ENCODE measurements around the gene PPP4R4.

The PPP4R4 gene

DNA sequence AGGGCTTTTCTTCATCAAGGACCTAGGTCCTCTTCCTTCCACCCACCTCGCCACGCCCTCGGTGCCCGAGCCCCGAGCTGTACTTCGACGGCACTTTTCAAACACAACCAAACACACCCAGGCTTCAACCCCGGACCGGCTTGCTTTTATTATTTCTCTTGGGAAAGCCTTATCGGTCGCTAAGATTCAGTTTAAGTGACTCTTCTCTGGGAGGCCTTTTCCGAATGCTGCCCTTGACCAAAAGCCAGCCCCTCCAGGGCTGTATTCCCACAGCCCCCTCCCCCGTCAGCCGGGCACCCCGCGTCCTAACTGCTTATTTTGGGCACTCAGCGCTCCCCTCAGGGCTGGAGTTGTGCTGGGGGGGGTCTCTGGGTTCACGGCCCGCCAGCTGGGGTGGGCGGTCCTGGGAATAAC, 644 bp upstream of the PPP4R4 start:
- H3K4me2 ChIP-seq (ENCODE audit: low read length, poor library complexity, severe bottlenecking): peak overlapping the region; percentile 82

DNA sequence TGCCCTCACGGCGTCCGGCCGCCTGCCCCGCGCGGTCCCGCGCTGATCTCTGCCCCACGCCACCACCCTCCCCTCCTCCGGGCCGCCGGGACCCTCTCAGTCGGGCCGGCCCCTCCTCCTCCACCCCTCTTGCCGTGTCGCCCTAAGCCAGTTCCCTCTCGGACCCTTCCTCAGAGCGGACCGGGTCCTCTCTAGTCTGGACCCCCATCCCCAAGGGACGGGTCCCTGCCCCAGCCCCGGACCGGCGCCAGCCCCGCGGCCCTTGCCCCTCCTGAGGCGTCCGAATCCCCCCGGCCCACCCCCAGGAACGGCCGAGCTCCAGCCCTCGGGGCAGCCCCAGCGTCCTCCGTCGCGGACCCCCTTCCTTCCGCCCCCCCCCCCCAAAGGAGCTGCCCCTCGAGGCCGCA, 485 bp downstream of the PPP4R4 start:
- Histone ChIP-seq H3K9me3 (ENCODE audit: control insufficient read depth, low read length) (no peaks in the 10 kb centered on the region), H3K9ac (ENCODE audit: low read length) (peak overlapping the region; percentile 26)

More for the DNA sequence above, 644 bp upstream of the PPP4R4 start:
- H3K36me3 ChIP-seq (ENCODE audit: control insufficient read depth in 1 of 2, insufficient read depth in 2 of 2, low read depth in 1 of 2, low read length in 2 of 2): no peaks in the 10 kb centered on the region
- no peak overlapping the region for H2BK15ac ChIP-seq (ENCODE audit: low read depth, poor library complexity, severe bottlenecking)
- peak overlapping the region; percentile 60 for H2AFZ ChIP-seq (ENCODE audit: low read depth, low read length)
- no peak overlapping the region for H2BK12ac ChIP-seq (ENCODE audit: low read length in 2 of 2)
- H3K27ac ChIP-seq (ENCODE audit: low read length, poor library complexity, severe bottlenecking): no peak overlapping the region
- no peak overlapping the region for H4K91ac ChIP-seq (ENCODE audit: low read length)
- H2AK5ac ChIP-seq (ENCODE audit: low read length, severe bottlenecking): no peak overlapping the region
- no peak overlapping the region for H3K18ac ChIP-seq (ENCODE audit: low read depth in 1 of 2, low read length in 2 of 2)
- no peak overlapping the region for H2BK5ac ChIP-seq (ENCODE audit: low read depth, low read length, poor library complexity, severe bottlenecking)
- peaks cover 7 to 23% of the 10 kb centered on the region in 2 experiments for H3K27me3 ChIP-seq (ENCODE audit: control insufficient read depth in 1 of 2, insufficient read depth in 1 of 2, low read length in 2 of 2)
- no peaks in the 10 kb centered on the region for H3K9me3 ChIP-seq (ENCODE audit: control insufficient read depth, low read length)
- peaks cover 14% of the 10 kb centered on the region for H3K4me1 ChIP-seq (ENCODE audit: control insufficient read depth, insufficient read depth, low read depth, low read length)
- no peaks in the 10 kb centered on the region for H3K79me1 ChIP-seq (replicated peaks; ENCODE audit: low read length, poor library complexity, severe bottlenecking)
- DNase-seq: peak; percentile 12
- no peak overlapping the region for H3K4ac ChIP-seq (ENCODE audit: low read depth in 1 of 2, low read length in 2 of 2)
- H3K14ac ChIP-seq (ENCODE audit: low read length in 2 of 2): no peak overlapping the region
- H3K4me3 ChIP-seq (ENCODE audit: insufficient read depth in 1 of 2, low read depth in 1 of 2, low read length in 2 of 2): peak overlapping the region; percentile 55 to 73
- peak overlapping the region; percentile 63 for H3K9ac ChIP-seq (ENCODE audit: low read length)
- no peak overlapping the region for H2BK120ac ChIP-seq (ENCODE audit: low read depth, low read length)
- H3K23ac ChIP-seq (ENCODE audit: low read length in 2 of 2): no peak overlapping the region
- H4K8ac ChIP-seq (ENCODE audit: low read length): peak overlapping the region; percentile 4
- WGBS: 2% methylated on average over 12 of the region's 20 CpGs

DNA sequence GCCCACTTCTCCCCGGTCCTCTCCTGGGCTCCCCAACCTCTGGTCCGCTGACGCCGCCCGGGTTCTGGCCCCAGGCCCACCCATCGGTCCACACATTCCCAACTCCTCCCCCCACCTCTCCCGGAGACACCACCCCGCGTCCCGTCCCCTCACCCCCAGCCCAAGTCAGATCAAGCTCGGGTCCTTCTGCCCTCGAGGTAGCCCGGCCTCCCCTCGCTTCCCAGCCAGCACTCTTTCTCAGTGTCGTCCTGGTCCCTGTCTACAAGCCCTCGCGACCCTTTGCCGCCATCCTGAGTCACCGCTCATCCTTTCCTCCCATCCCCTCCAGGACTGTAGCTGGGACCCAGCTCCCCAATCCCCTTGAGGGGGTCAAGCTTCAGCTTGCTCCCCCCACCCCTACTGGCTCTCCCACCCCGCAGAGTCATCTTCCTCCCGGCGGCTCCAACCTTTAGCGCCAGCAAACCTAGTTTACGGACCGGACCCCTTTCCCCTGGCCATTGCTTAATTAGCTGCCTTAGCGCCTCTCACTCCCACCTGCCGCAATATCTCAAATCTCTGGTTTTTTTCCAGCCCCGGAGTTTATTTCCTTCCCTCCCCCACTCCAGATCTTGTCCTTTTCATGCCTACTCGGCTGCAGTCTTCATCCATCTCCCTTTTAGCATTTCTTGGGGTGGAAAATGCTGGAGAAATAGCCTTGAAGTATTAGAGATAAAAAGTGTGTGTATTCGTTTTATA, 1.1 kb downstream of the PPP4R4 start:
- peak overlapping the region in 1 of 2 experiments; percentile 31 for H2BK12ac ChIP-seq (ENCODE audit: low read length in 2 of 2)
- no peak overlapping the region for H3K4ac ChIP-seq (ENCODE audit: low read depth in 1 of 2, low read length in 2 of 2)
- H3K18ac ChIP-seq (ENCODE audit: low read depth in 1 of 2, low read length in 2 of 2): no peak overlapping the region
- no peak overlapping the region for H2BK120ac ChIP-seq (ENCODE audit: low read depth, low read length)
- peaks cover 7 to 23% of the 10 kb centered on the region in 2 experiments for H3K27me3 ChIP-seq (ENCODE audit: control insufficient read depth in 1 of 2, insufficient read depth in 1 of 2, low read length in 2 of 2)
- no peaks in the 10 kb centered on the region for H3K9me3 ChIP-seq (ENCODE audit: control insufficient read depth, low read length)
- H3K9ac ChIP-seq (ENCODE audit: low read length): peak overlapping the region; percentile 52
- no peaks in the 10 kb centered on the region for H3K36me3 ChIP-seq (ENCODE audit: control insufficient read depth in 1 of 2, insufficient read depth in 2 of 2, low read depth in 1 of 2, low read length in 2 of 2)
- H2AFZ ChIP-seq (ENCODE audit: low read depth, low read length): no peak overlapping the region
- H2AK5ac ChIP-seq (ENCODE audit: low read length, severe bottlenecking): no peak overlapping the region
- no peak overlapping the region for H3K14ac ChIP-seq (ENCODE audit: low read length in 2 of 2)
- peak overlapping the region; percentile 28 to 75 for H3K4me3 ChIP-seq (ENCODE audit: insufficient read depth in 1 of 2, low read depth in 1 of 2, low read length in 2 of 2)
- H3K23ac ChIP-seq (ENCODE audit: low read length in 2 of 2): peak overlapping the region in 1 of 2 experiments; percentile 72
- no peak for DNase-seq
- 3% methylated on average over 26 of the region's 30 CpGs for WGBS
- H4K8ac ChIP-seq (ENCODE audit: low read length): no peak overlapping the region
- no peak overlapping the region for H2BK15ac ChIP-seq (ENCODE audit: low read depth, poor library complexity, severe bottlenecking)
- H3K4me2 ChIP-seq (ENCODE audit: low read length, poor library complexity, severe bottlenecking): peak overlapping the region; percentile 68
- H3K27ac ChIP-seq (ENCODE audit: low read length, poor library complexity, severe bottlenecking): no peak overlapping the region
- no peak overlapping the region for H2BK5ac ChIP-seq (ENCODE audit: low read depth, low read length, poor library complexity, severe bottlenecking)
- H3K4me1 ChIP-seq (ENCODE audit: control insufficient read depth, insufficient read depth, low read depth, low read length): peaks cover 14% of the 10 kb centered on the region
- H4K91ac ChIP-seq (ENCODE audit: low read length): no peak overlapping the region
- H3K79me1 ChIP-seq (replicated peaks; ENCODE audit: low read length, poor library complexity, severe bottlenecking): no peaks in the 10 kb centered on the region

More for the DNA sequence above, 485 bp downstream of the PPP4R4 start:
- Histone ChIP-seq H2BK120ac (ENCODE audit: low read depth, low read length) (no peak overlapping the region), H4K91ac (ENCODE audit: low read length) (no peak overlapping the region), H2BK12ac (ENCODE audit: low read length in 2 of 2) (no peak overlapping the region), H2AK5ac (ENCODE audit: low read length, severe bottlenecking) (no peak overlapping the region), H3K18ac (ENCODE audit: low read depth in 1 of 2, low read length in 2 of 2) (peak overlapping the region in 1 of 2 experiments; percentile 12), H3K14ac (ENCODE audit: low read length in 2 of 2) (no peak overlapping the region), H3K79me1 (replicated peaks; ENCODE audit: low read length, poor library complexity, severe bottlenecking) (no peaks in the 10 kb centered on the region), H3K4me2 (ENCODE audit: low read length, poor library complexity, severe bottlenecking) (peak overlapping the region; percentile 97), H3K4me1 (ENCODE audit: control insufficient read depth, insufficient read depth, low read depth, low read length) (peaks cover 14% of the 10 kb centered on the region), H4K8ac (ENCODE audit: low read length) (no peak overlapping the region), H3K27ac (ENCODE audit: low read length, poor library complexity, severe bottlenecking) (no peak overlapping the region), H2BK15ac (ENCODE audit: low read depth, poor library complexity, severe bottlenecking) (no peak overlapping the region), H3K4ac (ENCODE audit: low read depth in 1 of 2, low read length in 2 of 2) (no peak overlapping the region), H3K23ac (ENCODE audit: low read length in 2 of 2) (peak overlapping the region in 1 of 2 experiments; percentile 94), H2BK5ac (ENCODE audit: low read depth, low read length, poor library complexity, severe bottlenecking) (no peak overlapping the region), H3K36me3 (ENCODE audit: control insufficient read depth in 1 of 2, insufficient read depth in 2 of 2, low read depth in 1 of 2, low read length in 2 of 2) (no peaks in the 10 kb centered on the region), H2AFZ (ENCODE audit: low read depth, low read length) (no peak overlapping the region), H3K27me3 (ENCODE audit: control insufficient read depth in 1 of 2, insufficient read depth in 1 of 2, low read length in 2 of 2) (peaks cover 7 to 23% of the 10 kb centered on the region in 2 experiments), H3K4me3 (ENCODE audit: insufficient read depth in 1 of 2, low read depth in 1 of 2, low read length in 2 of 2) (peak overlapping the region; percentile 68 to 75)
- no peak for DNase-seq
- WGBS: under 1% methylated on average over 33 of the region's 39 CpGs

GRCh38 chr14:94175747-94176146, 1.6 kb downstream of the PPP4R4 start:
- no peak overlapping the region for H3K4me2 ChIP-seq (ENCODE audit: low read length, poor library complexity, severe bottlenecking)
- H3K27ac ChIP-seq (ENCODE audit: low read length, poor library complexity, severe bottlenecking): no peak overlapping the region
- no peak overlapping the region for H2AK5ac ChIP-seq (ENCODE audit: low read length, severe bottlenecking)
- no peak overlapping the region for H2BK12ac ChIP-seq (ENCODE audit: low read length in 2 of 2)
- no peak overlapping the region for H4K91ac ChIP-seq (ENCODE audit: low read length)
- peak overlapping the region; percentile 52 for H3K9ac ChIP-seq (ENCODE audit: low read length)
- no peak overlapping the region for H3K14ac ChIP-seq (ENCODE audit: low read length in 2 of 2)
- peaks cover 7 to 23% of the 10 kb centered on the region in 2 experiments for H3K27me3 ChIP-seq (ENCODE audit: control insufficient read depth in 1 of 2, insufficient read depth in 1 of 2, low read length in 2 of 2)
- H4K8ac ChIP-seq (ENCODE audit: low read length): no peak overlapping the region
- H3K79me1 ChIP-seq (replicated peaks; ENCODE audit: low read length, poor library complexity, severe bottlenecking): no peaks in the 10 kb centered on the region
- H3K36me3 ChIP-seq (ENCODE audit: control insufficient read depth in 1 of 2, insufficient read depth in 2 of 2, low read depth in 1 of 2, low read length in 2 of 2): no peaks in the 10 kb centered on the region
- no peak overlapping the region for H3K23ac ChIP-seq (ENCODE audit: low read length in 2 of 2)
- no peak overlapping the region for H2BK5ac ChIP-seq (ENCODE audit: low read depth, low read length, poor library complexity, severe bottlenecking)
- H2BK120ac ChIP-seq (ENCODE audit: low read depth, low read length): no peak overlapping the region
- no peak overlapping the region for H3K18ac ChIP-seq (ENCODE audit: low read depth in 1 of 2, low read length in 2 of 2)
- 65% methylated on average over 4 of the region's 7 CpGs for WGBS
- H3K4me1 ChIP-seq (ENCODE audit: control insufficient read depth, insufficient read depth, low read depth, low read length): peaks cover 14% of the 10 kb centered on the region
- H2AFZ ChIP-seq (ENCODE audit: low read depth, low read length): no peak overlapping the region
- H3K9me3 ChIP-seq (ENCODE audit: control insufficient read depth, low read length): no peaks in the 10 kb centered on the region
- H3K4me3 ChIP-seq (ENCODE audit: insufficient read depth in 1 of 2, low read depth in 1 of 2, low read length in 2 of 2): peak overlapping the region in 1 of 2 experiments; percentile 75
- no peak overlapping the region for H2BK15ac ChIP-seq (ENCODE audit: low read depth, poor library complexity, severe bottlenecking)
- DNase-seq: no peak
- H3K4ac ChIP-seq (ENCODE audit: low read depth in 1 of 2, low read length in 2 of 2): no peak overlapping the region

Measured in mesenchymal stem cell (in vitro differentiated cells and primary cell).